GM23248 (cell line): ENCODE results near the gene SH3PXD2A.

Experiments used
- EZH2 ChIP-seq: fragments of 200-600 bp; sonication (generic); IDR thresholded peaks from 2 replicates; pipeline ENCODE4 v1.6.1; 2018; ENCODE audit warnings: antibody characterized with exemption, mild to moderate bottlenecking; ENCODE audit not compliant: insufficient read depth, poor library complexity, severe bottlenecking
- EZH2phosphoT487 ChIP-seq: fragments of 200-600 bp; sonication (generic); IDR thresholded peaks from 2 replicates; pipeline ENCODE4 v1.6.1; 2018; ENCODE audit warnings: antibody characterized with exemption, moderate library complexity, mild to moderate bottlenecking, low read depth; ENCODE audit not compliant: insufficient read depth

DNA sequence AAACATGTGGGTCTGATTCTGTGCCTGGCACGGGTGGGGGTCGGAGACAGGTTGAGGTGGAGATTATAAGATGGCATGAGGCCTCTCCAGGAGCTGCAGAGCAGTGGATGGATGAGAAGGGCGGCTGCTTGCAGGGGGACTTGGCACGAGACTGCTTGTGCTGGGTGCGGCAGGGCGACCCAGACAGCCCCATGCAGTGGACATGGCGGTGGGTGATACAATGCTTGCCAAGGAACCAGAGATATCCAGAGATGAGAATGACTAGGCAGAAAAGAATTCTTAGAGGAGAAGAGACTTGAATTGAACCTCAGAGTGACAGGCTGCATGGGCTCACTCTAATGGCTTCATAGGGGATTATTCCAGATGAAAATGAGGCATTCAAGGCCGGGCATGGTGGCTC, 216.4 kb downstream of the SH3PXD2A start:
- TF ChIP-seq EZH2 (no peak), EZH2phosphoT487 (no peak)
